DOHH2 (cell line): ENCODE measurements around the gene ZNF514.

Experiments
- H3F3A ChIP-seq: fragments of 200-600 bp; sonication (generic), shearing (Covaris generic); 2 replicates; pipeline ENCODE4 v1.6.0; 2016; ENCODE audit warnings: antibody characterized with exemption, mild to moderate bottlenecking; ENCODE audit not compliant: control insufficient read depth, insufficient read depth
- H3K27ac ChIP-seq: fragments of 200-600 bp; sonication (generic); 2 replicates; pipeline ENCODE4 v1.5.1; 2014; ENCODE audit warnings: low read depth, mild to moderate bottlenecking, low read length, moderate library complexity
- H3K27me3 ChIP-seq: fragments of 200-600 bp; sonication (generic); 2 replicates; pipeline ENCODE4 v1.6.1; 2014; ENCODE audit warnings: mild to moderate bottlenecking, low read length, mixed read lengths; ENCODE audit not compliant: control insufficient read depth
- H3K36me3 ChIP-seq: fragments of 200-600 bp; sonication (generic); 2 replicates; pipeline ENCODE4 v1.6.1; 2014; ENCODE audit warnings: mild to moderate bottlenecking, low read length, moderate library complexity, mixed read lengths; ENCODE audit not compliant: control insufficient read depth
- H3K4me1 ChIP-seq: fragments of 200-600 bp; sonication (generic); 2 replicates; pipeline ENCODE4 v1.6.1; 2014; ENCODE audit warnings: mild to moderate bottlenecking, low read length, mixed read lengths; ENCODE audit not compliant: control insufficient read depth
- H3K4me2 ChIP-seq: fragments of 200-600 bp; sonication (generic); 2 replicates; pipeline ENCODE4 v1.6.0; 2014; ENCODE audit warnings: mild to moderate bottlenecking, low read length, moderate library complexity
- H3K4me3 ChIP-seq: fragments of 200-600 bp; sonication (generic); 2 replicates; pipeline ENCODE4 v1.5.1; 2014; ENCODE audit warnings: mild to moderate bottlenecking, low read length, mixed read lengths
- H3K79me2 ChIP-seq: fragments of 200-600 bp; sonication (generic); 2 replicates; pipeline ENCODE4 v1.6.1; 2014; ENCODE audit warnings: mild to moderate bottlenecking, low read length, mixed read lengths; ENCODE audit not compliant: control insufficient read depth
- H3K9me2 ChIP-seq: fragments of 200-600 bp; sonication (generic); replicated peaks from 2 replicates; pipeline ENCODE4 v1.6.1; 2014; ENCODE audit warnings: mild to moderate bottlenecking, low read length, mixed read lengths; ENCODE audit not compliant: control insufficient read depth
- H3K9me3 ChIP-seq: fragments of 200-600 bp; sonication (generic); 2 replicates; pipeline ENCODE4 v1.6.1; 2014; ENCODE audit warnings: antibody characterized with exemption, low read length, mixed read lengths; ENCODE audit not compliant: control insufficient read depth, insufficient read depth
- H4K20me1 ChIP-seq: fragments of 200-600 bp; sonication (generic); 2 replicates; pipeline ENCODE4 v1.6.0; 2014; ENCODE audit warnings: low read depth, mild to moderate bottlenecking, antibody characterized with exemption, low read length, moderate library complexity; ENCODE audit not compliant: control insufficient read depth, insufficient read depth
- EZH2phosphoT487 ChIP-seq: fragments of 200-600 bp; sonication (generic); IDR thresholded peaks from 2 replicates; pipeline ENCODE4 v1.6.1; 2017; ENCODE audit warnings: borderline replicate concordance, mild to moderate bottlenecking, antibody characterized with exemption, low read length, moderate library complexity, mixed read lengths
- TF ChIP-seq, protein P1 (sequence below): fragments of 200-600 bp; sonication (generic); IDR thresholded peaks from one replicate; pipeline ENCODE4 v1.5.1; 2014; ENCODE audit warnings: antibody characterized with exemption, mild to moderate bottlenecking, low read depth, low read length; ENCODE audit not compliant: poor library complexity, severe bottlenecking

The ZNF514 gene

DNA sequence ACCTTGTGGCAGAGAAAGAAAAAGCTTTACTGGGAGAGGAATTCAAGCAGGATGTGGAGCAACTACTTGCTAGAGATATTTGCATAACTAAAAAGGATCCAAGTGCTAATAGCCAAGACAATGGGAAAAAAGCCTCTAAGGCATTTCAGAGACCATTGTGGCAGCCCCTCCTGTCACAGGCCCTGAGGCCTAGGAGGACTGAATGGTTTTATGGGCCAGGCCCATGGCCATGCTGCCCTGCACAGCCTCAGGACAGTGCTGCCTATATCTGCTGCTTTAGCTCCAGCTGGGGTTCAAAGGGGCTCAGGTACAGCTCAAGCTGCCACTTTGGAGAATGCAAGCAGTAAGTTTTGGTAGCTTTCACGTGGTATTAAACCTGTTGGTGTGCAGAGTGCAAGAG, 20.9 kb downstream of the ZNF514 start:
- Histone ChIP-seq H3K4me1 (no peaks in the 10 kb centered on the region), H3K27ac (no peak overlapping the region), H4K20me1 (no peaks in the 10 kb centered on the region), H3K79me2 (no peaks in the 10 kb centered on the region), H3K9me2 (no peaks in the 10 kb centered on the region), H3K9me3 (peaks cover 13% of the 10 kb centered on the region; the same call in 1 of the 2 replicates), H3K4me2 (no peak overlapping the region), H3K4me3 (no peak overlapping the region), H3F3A (no peaks in the 10 kb centered on the region), H3K27me3 (no peaks in the 10 kb centered on the region), H3K36me3 (no peaks in the 10 kb centered on the region)
- no peak for TF ChIP-seq EZH2phosphoT487
- TF ChIP-seq, protein P1, sequence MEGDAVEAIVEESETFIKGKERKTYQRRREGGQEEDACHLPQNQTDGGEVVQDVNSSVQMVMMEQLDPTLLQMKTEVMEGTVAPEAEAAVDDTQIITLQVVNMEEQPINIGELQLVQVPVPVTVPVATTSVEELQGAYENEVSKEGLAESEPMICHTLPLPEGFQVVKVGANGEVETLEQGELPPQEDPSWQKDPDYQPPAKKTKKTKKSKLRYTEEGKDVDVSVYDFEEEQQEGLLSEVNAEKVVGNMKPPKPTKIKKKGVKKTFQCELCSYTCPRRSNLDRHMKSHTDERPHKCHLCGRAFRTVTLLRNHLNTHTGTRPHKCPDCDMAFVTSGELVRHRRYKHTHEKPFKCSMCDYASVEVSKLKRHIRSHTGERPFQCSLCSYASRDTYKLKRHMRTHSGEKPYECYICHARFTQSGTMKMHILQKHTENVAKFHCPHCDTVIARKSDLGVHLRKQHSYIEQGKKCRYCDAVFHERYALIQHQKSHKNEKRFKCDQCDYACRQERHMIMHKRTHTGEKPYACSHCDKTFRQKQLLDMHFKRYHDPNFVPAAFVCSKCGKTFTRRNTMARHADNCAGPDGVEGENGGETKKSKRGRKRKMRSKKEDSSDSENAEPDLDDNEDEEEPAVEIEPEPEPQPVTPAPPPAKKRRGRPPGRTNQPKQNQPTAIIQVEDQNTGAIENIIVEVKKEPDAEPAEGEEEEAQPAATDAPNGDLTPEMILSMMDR, result no peak

DNA sequence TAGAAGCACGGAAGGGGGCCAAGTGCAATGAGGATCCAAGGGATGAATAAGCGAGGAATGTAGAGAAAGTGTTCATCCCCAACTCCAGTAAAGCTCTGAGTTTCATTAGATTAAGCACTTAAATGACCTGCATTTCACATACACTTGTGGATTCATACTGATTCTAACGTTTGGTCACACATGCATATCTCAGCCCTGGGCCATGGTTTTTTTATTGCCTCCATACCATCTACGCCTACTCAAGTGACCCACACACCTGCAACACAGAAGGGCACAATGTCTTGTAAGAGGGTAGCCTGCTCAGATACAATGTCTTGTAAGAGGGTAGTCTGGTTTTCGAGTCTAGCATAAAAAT, 37.5 kb downstream of the ZNF514 start:
- H3K79me2 ChIP-seq, result peaks cover 46% of the 10 kb centered on the region
- H3K27ac ChIP-seq, result no peak overlapping the region; the same call in 1 of the 2 replicates
- H3K36me3 ChIP-seq, result peaks cover 33% of the 10 kb centered on the region
- H3K4me1 ChIP-seq, result peaks cover 32% of the 10 kb centered on the region
- H3F3A ChIP-seq, result no peaks in the 10 kb centered on the region
- peak overlapping the region; percentile 94 for H3K4me2 ChIP-seq
- H3K27me3 ChIP-seq, result no peaks in the 10 kb centered on the region
- no peak for TF ChIP-seq EZH2phosphoT487
- TF ChIP-seq, protein P1, result no peak
- H4K20me1 ChIP-seq, result peaks cover 8% of the 10 kb centered on the region
- H3K4me3 ChIP-seq, result peak overlapping the region; percentile 91
- no peaks in the 10 kb centered on the region for H3K9me3 ChIP-seq
- no peaks in the 10 kb centered on the region for H3K9me2 ChIP-seq

DNA sequence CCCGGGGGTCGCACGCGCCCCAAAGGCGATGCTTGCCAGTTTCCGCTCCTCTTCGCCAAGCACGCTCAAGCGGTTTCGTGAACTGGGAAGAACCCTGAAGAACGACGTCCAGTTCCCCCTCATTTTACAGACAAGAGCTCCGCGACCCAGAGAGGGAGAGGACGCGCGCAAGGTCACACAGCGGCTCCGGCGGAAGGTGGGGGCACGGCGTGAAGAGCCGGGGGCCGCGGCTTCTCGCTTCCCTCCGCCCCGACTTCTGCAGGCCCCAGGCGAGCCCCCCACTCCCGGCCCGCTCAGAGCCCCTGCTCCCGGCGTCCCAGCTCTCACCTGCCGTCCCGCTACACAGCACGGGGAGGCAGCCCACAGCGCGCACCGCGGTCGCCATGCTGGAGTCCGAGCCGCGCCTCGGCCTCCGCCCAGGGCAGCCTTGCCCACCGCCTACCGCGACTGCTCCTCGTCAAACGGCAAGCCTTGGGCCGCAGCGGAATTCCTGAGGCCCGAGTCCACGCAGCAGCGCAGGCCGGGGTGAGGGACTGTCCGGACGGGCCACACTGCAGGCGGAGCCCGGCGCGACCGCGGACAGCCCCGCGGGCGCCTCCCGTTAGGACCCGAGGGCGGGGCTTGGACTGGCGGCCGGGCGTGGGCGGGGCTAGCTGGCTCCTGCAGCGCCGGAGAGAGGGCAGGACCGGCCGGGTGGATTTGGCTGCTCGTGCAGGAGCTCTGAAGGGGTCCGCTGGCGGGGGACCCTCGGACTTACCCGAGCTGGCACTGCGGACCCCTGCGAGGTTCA, 38.0 kb downstream of the ZNF514 start, which contains the start of gene MRPS5:
MRPS5 (minus strand) TSS at position 402 of the 790 bp plus-strand sequence; CDS start at position 385, 17 bp downstream.
- H3K36me3 ChIP-seq, result peaks cover 37% of the 10 kb centered on the region
- no peaks in the 10 kb centered on the region for H3K9me2 ChIP-seq
- peaks cover 32% of the 10 kb centered on the region for H3K4me1 ChIP-seq
- H3K4me3 ChIP-seq, result peak within 1 kb of the TSS; percentile 91
- TF ChIP-seq EZH2phosphoT487, result no peak
- TF ChIP-seq, protein P1, result no peak
- H3F3A ChIP-seq, result no peaks in the 10 kb centered on the region
- H3K9me3 ChIP-seq, result no peaks in the 10 kb centered on the region
- peaks cover 8% of the 10 kb centered on the region for H4K20me1 ChIP-seq
- H3K27me3 ChIP-seq, result no peaks in the 10 kb centered on the region
- peak within 1 kb of the TSS; percentile 70 for H3K27ac ChIP-seq
- peaks cover 48% of the 10 kb centered on the region for H3K79me2 ChIP-seq
- H3K4me2 ChIP-seq, result peak within 1 kb of the TSS; percentile 94
